ENCODE measurements around the gene TIMM22.

GRCh38 chr17:1049446-1050225, 52.7 kb downstream of the TIMM22 start:
- no peak for TF ChIP-seq CTCF (conservative IDR thresholded peaks at IDR 0.05)
- no peak for TF ChIP-seq EZH2 (IDR thresholded peaks at IDR 0.05; ENCODE audit: low read depth)

Measured in PC-9 (cell line).